Activated gamma-delta T cell treated with Interleukin-2 at 50 U/mL for 16 hours (primary cell): Measurements from ENCODE around the gene CNTNAP2.
"Not testable (repeated sequence)": the region's sequence is repeated elsewhere in the genome, so short reads cannot be mapped to it uniquely, and the experiment has no call there.

Experiments
- DNase-seq: peaks from one replicate; pipeline ENCODE4 v3.0.0-alpha.2; 2020

The CNTNAP2 gene

GRCh38 chr7:148395352-148395811 lies 2278.8 kb downstream of the CNTNAP2 start:
- no peak for DNase-seq

- DNase-seq, result no peak
These were observed 2279.6 kb downstream of the CNTNAP2 start for GRCh38 chr7:148395990-148396716.

GRCh38 chr7:148397056-148397455 lies 2280.5 kb downstream of the CNTNAP2 start:
- no peak for DNase-seq

- no peak for DNase-seq
These were observed 2280.9 kb downstream of the CNTNAP2 start for GRCh38 chr7:148397551-148397950.

- no peak for DNase-seq
These were observed 2281.4 kb downstream of the CNTNAP2 start for GRCh38 chr7:148397985-148398384.

GRCh38 chr7:148398844-148399365 lies 2282.3 kb downstream of the CNTNAP2 start:
- DNase-seq, result no peak

- DNase-seq, result no peak
These were observed 2283.5 kb downstream of the CNTNAP2 start for GRCh38 chr7:148400101-148400500.

- no peak for DNase-seq
These were observed 2285.6 kb downstream of the CNTNAP2 start for GRCh38 chr7:148402159-148402558.

- no peak for DNase-seq
These were observed 2286.9 kb downstream of the CNTNAP2 start for GRCh38 chr7:148403466-148403993.

GRCh38 chr7:148408307-148408706 lies 2291.7 kb downstream of the CNTNAP2 start:
- DNase-seq, result no peak

GRCh38 chr7:148410905-148411304 lies 2294.3 kb downstream of the CNTNAP2 start:
- no peak for DNase-seq

- no peak for DNase-seq
These were observed 2296.1 kb downstream of the CNTNAP2 start for GRCh38 chr7:148412691-148413090.

GRCh38 chr7:148419856-148420832 lies 2303.5 kb downstream of the CNTNAP2 start:
- no peak for DNase-seq

GRCh38 chr7:148422030-148422429 lies 2305.4 kb downstream of the CNTNAP2 start:
- no peak for DNase-seq

- not testable (repeated sequence) for DNase-seq
These were observed 2309.8 kb downstream of the CNTNAP2 start for GRCh38 chr7:148426393-148426792.

- not testable (repeated sequence) for DNase-seq
These were observed 2314.1 kb downstream of the CNTNAP2 start for GRCh38 chr7:148430690-148431089.

- DNase-seq, result no peak
These were observed 2317.1 kb downstream of the CNTNAP2 start for GRCh38 chr7:148433521-148434180.

- no peak for DNase-seq
These were observed 2317.7 kb downstream of the CNTNAP2 start for GRCh38 chr7:148434181-148434757.

- DNase-seq, result no peak
These were observed 2318.3 kb downstream of the CNTNAP2 start for GRCh38 chr7:148434887-148435286.

- no peak for DNase-seq
These were observed 2319.1 kb downstream of the CNTNAP2 start for GRCh38 chr7:148435715-148436114.

GRCh38 chr7:148436135-148436534 lies 2319.5 kb downstream of the CNTNAP2 start:
- no peak for DNase-seq

- no peak for DNase-seq
These were observed 2320.0 kb downstream of the CNTNAP2 start for GRCh38 chr7:148436571-148436970.
